Large intestine (tissue), 3 donors: Measurements from ENCODE around the gene NQO2. TPM values are rescaled to one million over a fixed set of nuclear protein-coding genes. Genes with fewer than 3 reads are reported as not detected.
A peak's percentile ranks its signal among the peaks of the same experiment; 100 is the strongest.

Experiments used
- DNase-seq, 2 donors: peaks; one replicate each; pipeline versions ENCODE4 v3.0.0 to v3.0.0-alpha.2; 2013
- H3K27ac ChIP-seq: one replicate; pipeline ENCODE4 v1.5.1; 2013; ENCODE audit warnings: low read length
- H3K27me3 ChIP-seq: 2 replicates; pipeline ENCODE4 v1.6.1; 2013; ENCODE audit warnings: low read length; ENCODE audit not compliant: control insufficient read depth, insufficient read depth
- H3K36me3 ChIP-seq: 2 replicates; pipeline ENCODE4 v1.6.1; 2013; ENCODE audit warnings: low read length; ENCODE audit not compliant: control insufficient read depth, insufficient read depth
- H3K4me1 ChIP-seq: one replicate; pipeline ENCODE4 v1.6.1; 2013; ENCODE audit warnings: low read length; ENCODE audit not compliant: control insufficient read depth, insufficient read depth
- H3K4me3 ChIP-seq: one replicate; pipeline ENCODE4 v1.5.1; 2013; ENCODE audit warnings: low read length
- H3K9me3 ChIP-seq: one replicate; pipeline ENCODE4 v1.6.1; 2013; ENCODE audit warnings: mild to moderate bottlenecking, low read depth, low read length, moderate library complexity; ENCODE audit not compliant: control insufficient read depth
- WGBS: methylation state at CpG from one replicate; pipeline ENCODE4 v1.1.5; 2013; ENCODE audit warnings: low lambda C conversion rate; ENCODE audit not compliant: insufficient coverage; 5-methylcytosine and 5-hydroxymethylcytosine counted together
- polyA plus RNA-seq: library from polyadenylated mRNA; unstranded; fragments of 120-200 nt; gene quantifications from one replicate; pipeline ENCODE4 v1.2.1, GENCODE V29; 2013

The NQO2 gene
- polyA plus RNA-seq, 1 donor = 21.1 TPM

- DNase-seq = no peak
- Histone ChIP-seq H3K27ac (no peak overlapping the region), H3K4me3 (no peak overlapping the region), H3K27me3 (no peaks in the 10 kb centered on the region), H3K36me3 (no peaks in the 10 kb centered on the region), H3K4me1 (peaks cover 32% of the 10 kb centered on the region), H3K9me3 (no peaks in the 10 kb centered on the region)
- 100% methylated on average over 2 of the region's 7 CpGs for WGBS
These were observed 23.1 kb upstream of the NQO2 start for GRCh38 chr6:2976571-2977085.

- Histone ChIP-seq H3K9me3 (no peaks in the 10 kb centered on the region), H3K4me3 (no peak overlapping the region), H3K36me3 (no peaks in the 10 kb centered on the region), H3K27me3 (no peaks in the 10 kb centered on the region), H3K4me1 (peaks cover 37% of the 10 kb centered on the region), H3K27ac (peak overlapping the region; percentile 63)
- no peak for DNase-seq
- 33% methylated on average over 1 of the region's 5 CpGs for WGBS
These were observed 22.4 kb upstream of the NQO2 start for GRCh38 chr6:2977290-2977689.

GRCh38 chr6:2977799-2978590 is 21.7 kb upstream of the NQO2 start:
- WGBS = 83% methylated on average over 1 of the region's 3 CpGs
- DNase-seq = peak; percentile 34 to 68
- Histone ChIP-seq H3K27ac (peak overlapping the region; percentile 63), H3K9me3 (no peaks in the 10 kb centered on the region), H3K36me3 (no peaks in the 10 kb centered on the region), H3K4me1 (peaks cover 44% of the 10 kb centered on the region), H3K27me3 (no peaks in the 10 kb centered on the region), H3K4me3 (no peak overlapping the region)

GRCh38 chr6:2978923-2979322 is 20.8 kb upstream of the NQO2 start:
- no CpG with 5 or more reads among the region's 4 CpGs for WGBS
- no peak for DNase-seq
- Histone ChIP-seq H3K36me3 (no peaks in the 10 kb centered on the region), H3K4me1 (peaks cover 53% of the 10 kb centered on the region), H3K27ac (no peak overlapping the region), H3K4me3 (no peak overlapping the region), H3K9me3 (no peaks in the 10 kb centered on the region), H3K27me3 (no peaks in the 10 kb centered on the region)

- no CpG with 5 or more reads among the region's 2 CpGs for WGBS
- no peaks in the 10 kb centered on the region for H3K9me3 ChIP-seq
- peak; percentile 38 to 76 for DNase-seq
- H3K36me3 ChIP-seq = no peaks in the 10 kb centered on the region
- H3K27ac ChIP-seq = peak overlapping the region; percentile 34
- no peaks in the 10 kb centered on the region for H3K27me3 ChIP-seq
- no peak overlapping the region for H3K4me3 ChIP-seq
- H3K4me1 ChIP-seq = peaks cover 57% of the 10 kb centered on the region
These were observed 19.8 kb upstream of the NQO2 start for GRCh38 chr6:2979819-2980464.

- H3K4me3 ChIP-seq = no peak overlapping the region
- H3K36me3 ChIP-seq = no peaks in the 10 kb centered on the region
- H3K27ac ChIP-seq = peak overlapping the region; percentile 34
- DNase-seq = no peak
- no peaks in the 10 kb centered on the region for H3K9me3 ChIP-seq
- no CpG with 5 or more reads among the region's 3 CpGs for WGBS
- no peaks in the 10 kb centered on the region for H3K27me3 ChIP-seq
- H3K4me1 ChIP-seq = peaks cover 62% of the 10 kb centered on the region
These were observed 19.2 kb upstream of the NQO2 start for GRCh38 chr6:2980465-2980855.

- Histone ChIP-seq H3K9me3 (no peaks in the 10 kb centered on the region), H3K27me3 (no peaks in the 10 kb centered on the region), H3K4me1 (peaks cover 77% of the 10 kb centered on the region), H3K27ac (peak overlapping the region; percentile 53), H3K4me3 (no peak overlapping the region), H3K36me3 (no peaks in the 10 kb centered on the region)
- no CpG with 5 or more reads among the region's 4 CpGs for WGBS
- peak; percentile 56 to 82 for DNase-seq
These were observed 17.1 kb upstream of the NQO2 start for GRCh38 chr6:2982426-2983117.

GRCh38 chr6:2984738-2985406 is 14.8 kb upstream of the NQO2 start:
- Histone ChIP-seq H3K36me3 (no peaks in the 10 kb centered on the region), H3K9me3 (no peaks in the 10 kb centered on the region), H3K4me1 (peaks cover 72% of the 10 kb centered on the region), H3K27ac (peak overlapping the region; percentile 75), H3K27me3 (no peaks in the 10 kb centered on the region), H3K4me3 (no peak overlapping the region)
- WGBS = no CpG with 5 or more reads among the region's 12 CpGs
- DNase-seq = no peak

- 52% methylated on average over 2 of the region's 4 CpGs for WGBS
- Histone ChIP-seq H3K4me3 (no peak overlapping the region), H3K4me1 (peaks cover 58% of the 10 kb centered on the region), H3K27me3 (no peaks in the 10 kb centered on the region), H3K27ac (peak overlapping the region; percentile 56), H3K9me3 (no peaks in the 10 kb centered on the region), H3K36me3 (no peaks in the 10 kb centered on the region)
- DNase-seq = peak in 1 of 2 donors; percentile 62
These were observed 12.9 kb upstream of the NQO2 start for GRCh38 chr6:2986722-2987221.

- WGBS = 50% methylated on average over 1 of the region's 2 CpGs
- Histone ChIP-seq H3K36me3 (no peaks in the 10 kb centered on the region), H3K4me3 (peak overlapping the region; percentile 76), H3K4me1 (peaks cover 52% of the 10 kb centered on the region), H3K27ac (peak overlapping the region; percentile 92), H3K9me3 (no peaks in the 10 kb centered on the region), H3K27me3 (no peaks in the 10 kb centered on the region)
- DNase-seq = no peak
These were observed 11.6 kb upstream of the NQO2 start for GRCh38 chr6:2988094-2988425.
